GM19463 (cell line): ENCODE results near the gene GPR150.

Source experiments
- ATAC-seq: cut with Tn5 transposase; IDR thresholded peaks from one replicate; pipeline ENCODE4 v1.9.1; 2021; ENCODE audit warnings: mild to moderate bottlenecking, moderate library complexity; ENCODE audit not compliant: unreplicated experiment

GPR150 gene

GRCh38 chr5:95620030-95620869 is at the start of gene GPR150:
Gene GPR150 (plus strand): TSS chr5:95620087. CDS start chr5:95620276, 189 bp downstream.
- peak; percentile 61 for ATAC-seq

- ATAC-seq: no peak
Observed at GRCh38 chr5:95572016-95572415, 47.9 kb upstream of the GPR150 start.

GRCh38 chr5:95581576-95581975 is 38.3 kb upstream of the GPR150 start:
- ATAC-seq: no peak

GRCh38 chr5:95583992-95584391 is 35.9 kb upstream of the GPR150 start:
- ATAC-seq: no peak

GRCh38 chr5:95590880-95591279 is 29.0 kb upstream of the GPR150 start:
- ATAC-seq: no peak

- peak; percentile 88 for ATAC-seq
Observed at GRCh38 chr5:95591490-95591901, 28.4 kb upstream of the GPR150 start.

- no peak for ATAC-seq
Observed at GRCh38 chr5:95595289-95595931, 24.5 kb upstream of the GPR150 start.

GRCh38 chr5:95599252-95599651 is 20.6 kb upstream of the GPR150 start:
- no peak for ATAC-seq

GRCh38 chr5:95600557-95600956 is 19.3 kb upstream of the GPR150 start:
- ATAC-seq: no peak

GRCh38 chr5:95605786-95606185 is 14.1 kb upstream of the GPR150 start:
- no peak for ATAC-seq

GRCh38 chr5:95606419-95606818 is 13.5 kb upstream of the GPR150 start:
- ATAC-seq: no peak

GRCh38 chr5:95609711-95610110 is 10.2 kb upstream of the GPR150 start:
- ATAC-seq: no peak

- ATAC-seq: no peak
Observed at GRCh38 chr5:95610546-95610945, 9.3 kb upstream of the GPR150 start.

GRCh38 chr5:95611396-95611795 is 8.5 kb upstream of the GPR150 start:
- ATAC-seq: no peak

GRCh38 chr5:95613514-95613913 is 6.4 kb upstream of the GPR150 start:
- ATAC-seq: no peak

- peak; percentile 52 for ATAC-seq
Observed at GRCh38 chr5:95615164-95615467, 4.8 kb upstream of the GPR150 start.

- ATAC-seq: no peak
Observed at GRCh38 chr5:95617057-95617456, 2.8 kb upstream of the GPR150 start.

- ATAC-seq: no peak
Observed at GRCh38 chr5:95619096-95619495, 791 bp upstream of the GPR150 start.

GRCh38 chr5:95619514-95620029 is 315 bp upstream of the GPR150 start:
- ATAC-seq: no peak

GRCh38 chr5:95620870-95621838 is 1.3 kb downstream of the GPR150 start:
- ATAC-seq: peak; percentile 46
